Pancreas (tissue), 10 donors: ENCODE data around the gene CEBPG. TPM values are rescaled to one million over a fixed set of nuclear protein-coding genes. Genes with fewer than 3 reads are reported as not detected.

Experiments
- ATAC-seq, 4 donors: fragments of 200-7000 bp; cut with Tn5 transposase; one replicate each; pipeline versions ENCODE4 v1.8.0 to v1.9.1; 2020; ENCODE audit warnings: mild to moderate bottlenecking in 4 of 4, moderate library complexity in 4 of 4
- DNase-seq, 6 donors: peaks; one replicate each; pipeline ENCODE4 v3.0.0-alpha.2; 2020
- FAIRE-seq: peaks from 2 replicates; lab custom pipeline; 2012; peaks lifted over from hg19 to GRCh38; lab: Jason Lieb, UNC
- H3K27ac ChIP-seq, 4 donors: fragments of 200-600 bp; sonication (generic); 1 replicate in 3 of 4; 2 replicates in 1 of 4; pipeline versions ENCODE4 v1.5.0 to v1.8.0; 2020
- H3K27me3 ChIP-seq, 4 donors: fragments of 200-600 bp; one replicate each; pipeline ENCODE4 v1.8.0; 2021
- H3K36me3 ChIP-seq, 3 donors: fragments of 200-600 bp; sonication (generic) in 1 of 3; one replicate each; pipeline versions ENCODE4 v1.5.0 to v1.8.0; 2020 to 2021
- H3K4me1 ChIP-seq, 3 donors: fragments of 200-600 bp; one replicate each; pipeline ENCODE4 v1.8.0; 2021
- H3K4me3 ChIP-seq, 4 donors: fragments of 200-600 bp; sonication (generic) in 2 of 4; one replicate each; pipeline versions ENCODE4 v1.5.0 to v1.8.0; 2020 to 2021
- H3K9me3 ChIP-seq, 4 donors: fragments of 200-600 bp; one replicate each; pipeline ENCODE4 v1.8.0; 2021
- WGBS, 2 donors: extraction: QIAGEN DNeasy Blood & Tissue Kit; methylation state at CpG; one replicate each; pipeline ENCODE4 v1.1.7; 2013; 5-methylcytosine and 5-hydroxymethylcytosine counted together
- intact Hi-C, 3 donors: fragments of 100-400 bp; cut with DNase I; formaldehyde crosslinking; loops; one replicate each; pipeline versions ENCODE4 v1.11.1 to v1.14.2; 2022
- polyA plus RNA-seq, 2 donors: library from polyadenylated mRNA; stranded (reverse); fragments of 200-250 nt; gene quantifications; one replicate each; pipeline ENCODE4 v1.2.3, GENCODE V29; 2013
- total RNA-seq, 6 donors: library from RNA; stranded (reverse); fragmentation: NEBNext Ultra II Directional in 4 of 6; extraction: Animal tissue kit (Norgen Biotek cat#: 25700) in 4 of 6; gene quantifications; one replicate each; pipeline versions ENCODE4 v1.2.1 to v1.2.4, GENCODE V29; 2021 to 2023
- TF ChIP-seq, protein P1 (sequence below), 4 donors: fragments of 200-600 bp; sonication (generic) in 3 of 4; IDR thresholded peaks; one replicate each; pipeline versions ENCODE4 v1.5.0 to v1.8.0; 2021; ENCODE audit warnings: antibody characterized with exemption in 4 of 4
- donor health status: healthy with polysubstance abuse.
- donor health status: DM: no; HTN: no; CAD: no; lungs with moderate emphysema.
- donor health status: DM: no; HTN: no; CAD: no.
- donor health status: control.
- donor health status: control.
- donor health status: Bipolar disorder and iron deficiency.
- donor health status: DM: yes; HTN: yes; CAD: no.
- donor health status: DM: no; HTN: no; CAD: no.
- donor health status: DM: no; HTN: no; CAD: no.
- donor health status: DM: yes; HTN: yes; CAD: no.

Gene CEBPG
- total and polyA plus RNA-seq, 8 donors, result 6.2 to 34.5 (median 9.4) TPM

DNA sequence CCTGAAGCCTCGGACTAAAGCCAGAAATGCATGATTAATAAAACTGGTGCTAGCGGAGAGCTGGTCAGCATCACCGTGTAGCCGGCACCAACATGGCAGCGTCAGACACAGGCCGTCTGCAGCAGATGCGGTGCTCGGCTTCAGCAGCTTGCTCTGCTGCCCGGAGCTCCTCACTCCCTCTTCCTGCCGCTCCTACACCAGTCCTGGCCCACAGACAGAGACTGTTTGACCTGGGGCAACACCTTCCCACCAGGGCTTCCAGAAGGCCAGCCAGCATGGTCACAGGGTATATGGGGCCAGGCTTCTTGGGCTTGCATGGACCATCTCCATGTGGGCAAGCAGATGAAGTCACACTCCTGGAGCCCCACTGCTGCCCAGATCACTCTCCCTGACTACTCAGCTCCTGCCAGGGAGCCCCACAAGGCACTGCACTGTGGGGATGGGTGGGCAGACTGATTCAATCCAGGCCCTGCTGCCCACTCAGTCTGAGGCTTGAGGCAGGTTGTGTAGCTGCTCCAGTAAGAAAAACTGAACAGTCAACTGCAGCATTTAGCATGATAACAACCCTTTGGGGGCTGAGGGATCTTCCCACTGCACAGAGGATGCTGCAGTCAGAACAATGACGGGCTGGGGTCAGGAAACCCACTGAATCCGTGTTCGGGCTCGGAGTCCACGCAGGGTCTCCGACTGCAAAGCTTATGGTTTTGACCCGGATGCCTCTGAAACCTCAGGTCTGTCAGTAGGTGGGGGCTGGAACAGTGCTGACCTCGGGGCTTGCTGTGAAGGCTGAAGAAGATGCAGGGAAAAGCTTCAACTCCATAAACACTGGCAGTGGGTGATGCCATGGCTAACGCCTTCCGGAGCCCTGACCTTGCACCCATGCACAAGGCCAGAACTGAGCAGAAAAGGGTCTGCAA is 45.6 kb downstream of the CEBPG start:
- no peaks in the 10 kb centered on the region for H3K9me3 ChIP-seq
- TF ChIP-seq, protein P1, sequence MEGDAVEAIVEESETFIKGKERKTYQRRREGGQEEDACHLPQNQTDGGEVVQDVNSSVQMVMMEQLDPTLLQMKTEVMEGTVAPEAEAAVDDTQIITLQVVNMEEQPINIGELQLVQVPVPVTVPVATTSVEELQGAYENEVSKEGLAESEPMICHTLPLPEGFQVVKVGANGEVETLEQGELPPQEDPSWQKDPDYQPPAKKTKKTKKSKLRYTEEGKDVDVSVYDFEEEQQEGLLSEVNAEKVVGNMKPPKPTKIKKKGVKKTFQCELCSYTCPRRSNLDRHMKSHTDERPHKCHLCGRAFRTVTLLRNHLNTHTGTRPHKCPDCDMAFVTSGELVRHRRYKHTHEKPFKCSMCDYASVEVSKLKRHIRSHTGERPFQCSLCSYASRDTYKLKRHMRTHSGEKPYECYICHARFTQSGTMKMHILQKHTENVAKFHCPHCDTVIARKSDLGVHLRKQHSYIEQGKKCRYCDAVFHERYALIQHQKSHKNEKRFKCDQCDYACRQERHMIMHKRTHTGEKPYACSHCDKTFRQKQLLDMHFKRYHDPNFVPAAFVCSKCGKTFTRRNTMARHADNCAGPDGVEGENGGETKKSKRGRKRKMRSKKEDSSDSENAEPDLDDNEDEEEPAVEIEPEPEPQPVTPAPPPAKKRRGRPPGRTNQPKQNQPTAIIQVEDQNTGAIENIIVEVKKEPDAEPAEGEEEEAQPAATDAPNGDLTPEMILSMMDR (IDR thresholded peaks at IDR 0.05), result no peak
- no peaks in the 10 kb centered on the region for H3K27me3 ChIP-seq
- H3K4me3 ChIP-seq, result no peak overlapping the region
- no peaks in the 10 kb centered on the region for H3K4me1 ChIP-seq
- H3K27ac ChIP-seq, result no peak overlapping the region
- FAIRE-seq, result no peak
- intact Hi-C loops, result no loop called here
- DNase-seq, result peak in 1 of 6 donors; percentile 34
- H3K36me3 ChIP-seq, result no peaks in the 10 kb centered on the region
- ATAC-seq, result no peak
- 84 to 86% methylated on average over 20 of the region's 20 CpGs for WGBS, 2 donors

DNA sequence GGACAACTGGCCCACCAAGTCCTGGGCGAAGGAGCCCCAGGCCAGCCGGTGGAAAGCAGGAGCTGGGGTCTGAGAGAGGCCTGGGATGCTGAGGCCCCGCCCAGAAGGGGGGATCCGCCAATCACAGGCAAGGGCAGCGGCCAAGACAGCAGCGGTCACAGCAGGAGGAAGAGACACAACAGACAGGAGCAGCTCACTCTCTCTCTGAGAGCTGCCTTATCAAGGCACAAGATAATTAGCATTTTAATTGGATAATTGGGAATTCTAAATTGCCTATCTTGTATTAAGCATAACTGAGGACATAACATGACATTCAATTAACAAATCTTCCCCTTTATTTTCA is 46.2 kb downstream of the CEBPG start:
- H3K9me3 ChIP-seq, result no peaks in the 10 kb centered on the region
- no peak overlapping the region for H3K27ac ChIP-seq
- 59 to 74% methylated on average over 6 of the region's 6 CpGs for WGBS, 2 donors
- FAIRE-seq (no peak), DNase-seq (peak in 1 of 6 donors; percentile 43), ATAC-seq (no peak)
- TF ChIP-seq, protein P1 (IDR thresholded peaks at IDR 0.05), result no peak
- H3K27me3 ChIP-seq, result no peaks in the 10 kb centered on the region
- H3K4me3 ChIP-seq, result no peak overlapping the region
- intact Hi-C loops, result loop anchor here in 1 of 3 donors (10.0 kb wide), 1 partner anchor 355 kb away; no protein-coding TSS in a partner anchor
- no peaks in the 10 kb centered on the region for H3K4me1 ChIP-seq
- no peaks in the 10 kb centered on the region for H3K36me3 ChIP-seq

DNA sequence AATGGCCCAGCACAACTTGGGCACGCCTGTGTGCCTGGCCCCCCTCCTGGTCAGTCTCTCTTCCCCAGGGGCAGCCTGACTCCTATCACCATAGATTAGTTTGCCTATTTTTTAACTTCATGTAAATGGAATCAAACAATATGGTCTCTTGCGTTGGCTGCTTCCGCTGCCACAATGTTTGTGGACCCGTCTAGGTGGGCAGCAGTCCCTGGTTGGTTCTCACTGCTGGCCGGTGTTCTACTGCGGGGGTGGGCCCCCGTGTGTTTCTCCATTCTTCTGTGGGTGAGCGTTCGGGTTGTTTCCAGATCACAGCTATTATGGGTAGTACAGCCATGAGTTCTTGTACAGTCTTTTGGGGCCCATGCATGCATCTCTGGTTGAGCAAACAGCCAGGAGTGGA is 47.3 kb downstream of the CEBPG start:
- TF ChIP-seq, protein P1 (IDR thresholded peaks at IDR 0.05), result no peak
- 79 to 88% methylated on average over 9 of the region's 9 CpGs for WGBS, 2 donors
- H3K27me3 ChIP-seq, result no peaks in the 10 kb centered on the region
- no peaks in the 10 kb centered on the region for H3K4me1 ChIP-seq
- ATAC-seq (no peak), FAIRE-seq (no peak), DNase-seq (peak in 1 of 6 donors; percentile 23)
- no peaks in the 10 kb centered on the region for H3K9me3 ChIP-seq
- no peak overlapping the region for H3K27ac ChIP-seq
- intact Hi-C loops, result loop anchor here in 1 of 3 donors (10.0 kb wide), 1 partner anchor 354 kb away; no protein-coding TSS in a partner anchor
- no peak overlapping the region for H3K4me3 ChIP-seq
- H3K36me3 ChIP-seq, result no peaks in the 10 kb centered on the region

DNA sequence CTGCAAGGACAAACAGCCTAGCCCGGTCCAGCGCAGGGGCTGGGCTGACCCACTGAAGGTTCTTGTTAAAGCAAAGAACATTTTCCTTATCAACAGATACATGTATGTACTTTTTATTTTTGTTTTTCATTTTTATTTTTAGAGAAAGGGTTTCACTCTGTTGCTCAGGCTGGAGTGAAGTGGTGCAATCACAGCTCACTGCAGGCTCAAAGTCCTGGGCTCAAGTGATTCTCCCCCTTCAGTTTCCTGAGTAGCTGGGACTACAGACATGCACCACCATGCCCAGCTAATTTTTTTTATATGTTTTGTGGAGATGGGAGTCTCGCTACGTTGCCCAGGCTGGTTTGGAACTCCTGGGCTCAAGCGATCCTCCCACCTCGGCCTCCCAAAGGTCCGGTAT is 47.9 kb downstream of the CEBPG start:
- Histone ChIP-seq H3K27me3 (no peaks in the 10 kb centered on the region), H3K36me3 (no peaks in the 10 kb centered on the region), H3K27ac (no peak overlapping the region), H3K4me1 (no peaks in the 10 kb centered on the region), H3K4me3 (no peak overlapping the region), H3K9me3 (no peaks in the 10 kb centered on the region)
- FAIRE-seq (no peak), DNase-seq (peak in 1 of 6 donors; percentile 7), ATAC-seq (no peak)
- TF ChIP-seq, protein P1 (IDR thresholded peaks at IDR 0.05), result no peak
- intact Hi-C loops, result loop anchor here in 1 of 3 donors (10.0 kb wide), 1 partner anchor 353 kb away; no protein-coding TSS in a partner anchor
- 95 to 98% methylated on average over 7 of the region's 7 CpGs for WGBS, 2 donors
